K562 (cell line): ENCODE results near the gene RGS5.

ENCODE experiments used
- CTCF ChIP-seq, 3 experiments: IDR thresholded peaks in 2 of 3; conservative IDR thresholded peaks in 1 of 3; 2 replicates each; pipeline ENCODE4 v1.5.1; 2011 to 2012; ENCODE audit warnings: low read length in 3 of 3, mild to moderate bottlenecking in 3 of 3, control low read depth in 2 of 3, improper control_type of control experiment in 1 of 3, inconsistent platforms in 1 of 3, low read depth in 1 of 3, mixed read lengths in 1 of 3, moderate library complexity in 1 of 3; ENCODE audit not compliant: insufficient read depth in 2 of 3
- ZNF140 ChIP-seq: fragments of 250-450 bp; sonication (Bioruptor Pico); IDR thresholded peaks from 2 replicates; pipeline ENCODE4 v1.8.0; 2021; ENCODE audit warnings: moderate library complexity, mild to moderate bottlenecking, inconsistent platforms
- ZNF24 ChIP-seq: fragments of 450-650 bp; IDR thresholded peaks from 2 replicates; pipeline ENCODE4 v1.6.1; 2016
- ZNF263 ChIP-seq: sonication (generic); formaldehyde crosslinking; IDR thresholded peaks from 2 replicates; pipeline ENCODE4 v1.8.0; 2022; ENCODE audit warnings: mild to moderate bottlenecking, missing genetic modification reagents, borderline replicate concordance

DNA sequence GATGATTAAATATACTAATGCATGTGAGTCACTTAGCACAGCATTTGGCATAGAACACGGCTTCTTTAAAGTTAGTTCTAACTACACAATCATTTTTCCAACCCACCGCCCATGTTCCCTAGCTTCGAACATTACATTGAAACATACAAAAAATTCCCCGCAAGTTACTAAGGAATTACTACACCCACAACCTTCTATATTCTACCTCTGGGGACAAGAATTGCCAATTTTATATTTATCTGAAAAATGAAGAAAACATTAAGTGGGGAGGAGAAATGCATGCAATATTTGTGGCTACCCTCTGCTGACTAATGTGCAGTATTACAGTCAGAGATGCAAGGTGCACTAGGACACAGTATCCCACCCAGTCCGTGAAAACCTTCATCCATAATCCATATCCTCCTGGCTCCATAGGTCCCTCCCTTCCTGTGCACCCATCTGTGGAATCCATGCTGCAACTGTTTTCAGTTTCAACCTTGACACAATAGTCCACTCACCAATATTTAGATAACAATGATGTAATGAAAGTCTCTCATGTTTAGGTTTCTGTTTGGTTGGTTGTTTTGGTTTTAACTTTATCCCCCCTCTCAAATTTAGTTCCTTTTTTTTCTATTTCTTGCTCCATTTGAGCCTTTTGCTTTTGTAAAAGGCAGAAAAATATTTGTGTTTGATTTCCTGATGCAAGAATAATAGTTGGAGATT lies 31.6 kb downstream of the RGS5 start:
- TF ChIP-seq ZNF263 (CRISPR knock-in tag) (no peak), ZNF140 (CRISPR knock-in tag) (no peak), CTCF (IDR thresholded peaks at IDR 0.05 in 2 of 3, conservative IDR thresholded peaks at IDR 0.05 in 1 of 3; ENCODE audit: insufficient read depth in 2 of 3, low read depth in 1 of 3, low read length in 3 of 3) (peak in 2 of 3 experiments; percentile 37 to 40; a peak in 3 of 6 replicates), ZNF24 (no peak)
